Activated CD8-positive, alpha-beta memory T cell treated with anti-CD3 and anti-CD28 coated beads for 48 hours (primary cell): ENCODE data around the gene ITGAD.
A peak's percentile ranks its signal among the peaks of the same experiment; 100 is the strongest.

Source experiments
- DNase-seq, 3 experiments: peaks; one replicate each; pipeline ENCODE4 v3.0.0-alpha.2; 2020; ENCODE audit warnings: low read depth in 2 of 3, low spot score in 2 of 3

Gene ITGAD

DNA sequence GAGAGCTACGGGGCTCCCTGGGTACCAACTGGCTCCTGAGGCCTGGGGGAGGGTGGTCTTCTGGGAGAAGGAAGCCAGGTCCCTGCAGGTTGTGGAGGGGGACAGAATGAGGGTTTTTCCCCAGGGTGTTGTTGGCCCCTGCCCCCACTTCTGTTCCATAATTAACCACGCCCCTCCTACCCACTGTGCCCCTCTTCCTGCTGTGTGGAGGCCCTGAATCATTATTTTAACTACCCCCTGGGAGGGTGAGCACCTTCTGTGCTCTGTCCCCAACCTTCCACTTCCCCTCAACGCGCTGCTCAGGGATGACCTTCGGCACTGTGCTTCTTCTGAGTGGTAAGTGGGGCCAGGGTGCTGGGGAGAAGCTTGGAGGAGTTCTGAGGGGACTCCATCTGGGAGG lies at the start of gene ITGAD:
TSS of gene ITGAD (plus strand) at position 280 of the 400 bp plus-strand sequence. CDS start at position 306, 26 bp downstream.
- no peak for DNase-seq

DNA sequence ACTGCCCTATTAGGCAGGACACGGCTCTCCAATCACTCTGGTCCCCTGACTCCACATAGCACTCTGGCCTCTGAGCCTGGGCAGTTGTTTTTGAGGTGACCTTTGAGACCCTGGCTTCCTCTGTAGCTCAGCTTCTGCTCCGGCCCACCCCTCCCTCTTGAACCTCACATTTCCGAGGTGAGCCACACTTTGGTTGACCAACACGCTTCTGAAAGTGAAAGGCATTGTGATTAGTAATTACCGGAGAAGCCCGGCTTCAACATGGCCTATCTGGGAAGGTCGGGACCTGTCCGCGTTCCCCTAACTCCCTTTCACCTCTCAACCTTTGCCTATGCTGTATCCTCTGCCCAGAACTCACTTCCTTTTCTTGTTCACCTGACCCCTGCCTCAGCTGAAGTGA lies 48.4 kb upstream of the ITGAD start:
- no peak for DNase-seq

DNA sequence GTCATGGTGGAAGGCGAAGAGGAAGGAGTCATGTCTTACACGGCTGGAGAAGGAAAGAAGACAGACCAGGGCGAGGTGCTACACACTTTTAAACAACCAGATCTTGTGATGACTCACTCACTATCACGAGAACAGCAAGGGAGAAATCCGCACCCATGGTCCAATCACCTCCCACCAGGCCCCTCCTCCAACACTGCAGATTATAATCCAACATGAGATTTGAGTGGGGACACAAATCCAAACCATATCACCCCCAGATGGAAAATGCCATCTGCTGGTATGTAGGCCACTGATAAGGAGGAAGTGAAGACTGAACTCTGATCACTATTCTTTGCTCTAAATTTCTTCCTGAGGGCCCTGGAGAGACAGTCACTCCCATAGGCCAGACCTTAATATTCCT lies 45.7 kb upstream of the ITGAD start:
- DNase-seq, result no peak

DNA sequence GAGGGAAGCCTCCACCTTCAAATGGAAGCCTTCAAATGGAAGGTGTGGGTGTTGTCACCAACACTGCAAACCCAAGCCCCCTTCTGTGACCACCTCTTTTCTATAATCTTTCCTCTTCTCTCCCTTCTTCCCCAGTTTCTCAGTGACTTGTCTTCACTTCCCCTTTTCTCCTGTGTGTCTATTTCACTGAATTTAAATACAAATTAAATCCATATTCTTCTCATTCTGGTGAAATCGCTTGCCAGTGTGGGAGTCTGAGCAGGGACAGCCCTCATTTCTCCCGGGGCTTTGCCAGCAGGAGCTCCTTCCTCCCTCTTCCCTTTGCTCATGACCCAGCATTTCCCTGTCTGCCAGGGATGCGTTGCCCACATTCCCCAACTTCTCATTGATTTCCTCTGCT lies 44.6 kb upstream of the ITGAD start:
- no peak for DNase-seq

DNA sequence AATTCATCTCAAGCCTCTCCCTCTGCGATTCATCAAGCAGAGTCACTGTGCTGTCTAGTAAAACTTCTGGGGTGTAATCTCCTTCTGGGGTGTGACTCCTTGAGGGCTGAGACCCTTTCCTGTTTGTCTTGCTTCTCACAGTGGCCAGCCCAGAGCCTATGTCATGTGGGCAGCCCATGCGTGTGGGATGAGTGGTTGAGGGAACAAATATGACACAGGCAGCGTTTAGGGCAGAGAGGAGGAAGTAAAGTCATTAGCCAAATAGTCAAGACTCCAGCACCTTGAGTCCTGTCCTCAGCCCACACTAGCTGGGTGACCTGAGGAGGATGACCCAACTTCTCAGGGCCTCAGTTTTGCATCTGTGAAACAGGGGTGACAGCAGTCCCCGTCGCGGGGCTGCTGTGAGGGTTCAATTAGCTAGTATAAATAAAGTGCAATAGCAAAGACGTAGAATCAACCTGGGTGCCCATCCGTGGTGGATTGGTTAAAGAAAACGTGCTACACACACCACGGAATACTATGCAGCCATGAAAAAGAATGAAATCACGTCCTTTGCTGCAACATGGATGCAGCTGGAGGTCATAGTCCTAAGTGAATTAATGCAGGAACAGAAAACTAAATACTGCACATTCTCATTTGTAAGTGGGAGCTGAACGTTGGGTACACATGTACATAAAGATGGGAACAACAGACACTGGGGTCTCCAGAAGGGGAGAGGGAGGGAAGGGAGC lies 42.7 kb upstream of the ITGAD start:
- DNase-seq, result no peak

DNA sequence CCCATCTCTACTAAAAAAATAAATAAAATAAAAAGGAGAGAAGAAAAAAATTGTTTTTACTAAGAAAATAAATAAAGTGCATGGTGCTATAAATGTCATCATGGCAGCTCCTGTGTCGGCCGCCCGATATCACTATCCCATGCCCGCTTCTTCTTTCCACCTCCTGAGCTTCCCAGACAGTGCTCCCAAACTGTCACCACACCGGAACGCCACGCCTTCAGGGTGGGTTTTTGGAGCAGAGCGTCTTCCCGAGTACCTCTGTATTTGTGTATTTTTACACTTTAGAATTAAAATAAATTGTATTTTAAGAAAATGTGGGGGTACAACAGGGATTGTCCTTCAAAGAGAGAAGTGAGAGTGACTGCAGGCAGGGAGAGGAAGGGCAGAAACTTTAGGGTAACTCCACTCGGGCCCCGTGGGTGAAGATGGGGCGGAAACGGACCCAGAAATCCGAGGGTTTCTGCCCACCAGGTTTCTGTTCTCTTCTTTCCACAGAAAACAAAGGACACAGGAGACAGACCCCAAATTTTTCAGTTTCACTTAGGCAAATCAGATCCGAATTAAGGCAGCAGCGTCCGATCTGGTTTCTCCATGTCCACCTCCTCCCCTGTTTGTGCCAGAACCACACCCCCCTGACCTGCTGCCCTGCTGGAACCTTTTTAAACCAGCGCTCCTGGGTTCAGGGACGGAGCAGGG lies 41.7 kb upstream of the ITGAD start:
- DNase-seq, result no peak

DNA sequence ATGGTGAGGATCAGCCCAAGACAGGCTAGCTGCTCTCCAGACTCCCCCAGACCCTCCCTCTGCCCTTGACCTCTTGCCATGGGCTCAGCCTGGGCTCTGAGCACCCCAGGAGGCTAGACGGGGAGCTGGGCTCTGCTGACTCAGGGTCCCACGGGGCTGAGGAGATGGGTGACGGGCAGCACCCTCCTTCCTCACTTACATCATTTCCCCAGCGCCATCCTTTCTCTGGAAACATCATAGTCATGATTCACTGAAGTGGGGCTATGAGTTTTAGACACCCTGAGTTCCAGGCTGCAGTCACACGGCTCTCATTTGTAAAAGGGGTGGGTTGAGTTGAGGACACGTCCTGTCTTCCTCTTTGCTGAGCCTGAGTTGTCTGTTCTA lies 41.2 kb upstream of the ITGAD start:
- no peak for DNase-seq

DNA sequence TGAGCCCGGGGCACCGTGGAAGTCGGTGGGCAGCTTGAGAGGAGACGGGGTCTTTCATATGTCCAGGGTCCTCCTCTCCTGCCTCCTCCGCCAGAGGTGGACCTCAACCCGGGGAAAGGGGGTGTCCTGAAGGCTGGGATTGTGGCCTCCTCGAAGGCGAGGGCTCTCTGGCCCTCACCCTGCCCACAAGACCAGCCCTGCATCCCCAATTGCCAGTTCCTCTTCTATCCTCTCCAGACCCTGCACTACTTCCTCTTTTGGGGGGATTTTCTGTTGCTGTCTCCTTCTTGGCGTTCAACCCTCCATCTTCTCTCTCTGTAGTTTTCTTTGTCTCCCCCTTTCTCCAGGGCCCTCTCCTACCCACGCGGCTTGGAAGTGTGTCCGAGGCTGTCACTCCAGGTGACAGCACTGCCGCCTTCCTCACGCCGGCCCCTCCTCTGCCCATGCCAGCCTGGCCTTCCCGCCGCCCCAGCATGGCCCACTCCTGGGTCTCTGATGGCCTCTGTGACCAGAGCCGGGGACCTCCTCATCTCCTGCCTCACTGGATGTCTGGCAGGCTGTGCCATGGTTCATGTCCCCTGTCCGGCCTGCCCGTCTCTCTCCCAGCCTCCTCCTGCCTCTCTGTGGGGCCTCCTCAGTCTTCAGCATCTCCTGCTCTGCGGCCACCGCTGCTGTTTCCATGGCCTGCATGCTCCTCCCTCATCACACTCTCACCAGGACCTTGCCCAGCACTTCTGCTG lies 40.6 kb upstream of the ITGAD start:
- DNase-seq, result no peak

DNA sequence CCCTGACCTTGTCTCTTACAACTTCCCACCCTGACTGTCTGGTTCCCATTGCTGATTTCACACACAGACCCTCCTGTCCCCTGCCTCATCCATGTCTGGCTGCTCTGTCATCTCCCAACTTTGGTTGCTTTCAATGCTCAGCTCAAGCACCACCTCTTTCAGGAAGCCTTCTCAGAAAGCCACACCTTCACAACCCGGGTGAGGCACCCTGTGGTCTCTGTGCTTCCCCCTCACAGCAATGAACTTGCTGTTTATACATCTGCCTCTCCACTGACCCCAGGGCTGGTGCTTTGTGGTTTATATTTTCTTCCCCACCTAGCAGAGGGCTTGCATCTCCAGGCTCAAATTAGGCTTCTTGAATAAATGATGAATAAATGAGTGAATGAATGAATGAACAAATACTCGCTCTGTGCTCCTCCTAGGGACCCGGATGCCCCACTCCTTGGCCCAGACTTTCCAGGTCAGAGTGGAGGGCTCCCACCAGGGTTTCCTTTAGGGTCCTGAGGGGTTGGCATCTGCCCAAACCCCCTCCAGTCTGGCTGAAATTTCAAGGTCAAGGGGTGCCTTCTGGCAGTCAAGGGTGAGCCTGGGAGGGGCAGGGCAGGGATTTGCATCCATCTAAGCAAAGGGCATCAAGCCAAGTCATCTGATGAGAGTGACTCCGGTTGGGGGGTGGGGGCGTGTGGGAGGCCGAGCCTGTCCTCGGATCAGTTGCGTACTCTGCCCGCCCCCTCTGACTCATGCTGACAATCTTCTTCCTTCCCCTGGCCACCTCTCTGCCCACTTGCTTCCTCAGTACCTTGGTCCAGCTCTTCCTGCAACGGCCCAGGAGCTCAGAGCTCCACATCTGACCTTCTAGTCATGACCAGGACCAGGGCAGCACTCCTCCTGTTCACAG lies 38.5 kb upstream of the ITGAD start, which contains the start of gene ITGAX:
TSS of gene ITGAX (plus strand) at position 783 of the 898 bp plus-strand sequence. CDS start at position 862, 79 bp downstream.
- peak in 2 of 3 experiments; percentile 62 to 63 for DNase-seq

DNA sequence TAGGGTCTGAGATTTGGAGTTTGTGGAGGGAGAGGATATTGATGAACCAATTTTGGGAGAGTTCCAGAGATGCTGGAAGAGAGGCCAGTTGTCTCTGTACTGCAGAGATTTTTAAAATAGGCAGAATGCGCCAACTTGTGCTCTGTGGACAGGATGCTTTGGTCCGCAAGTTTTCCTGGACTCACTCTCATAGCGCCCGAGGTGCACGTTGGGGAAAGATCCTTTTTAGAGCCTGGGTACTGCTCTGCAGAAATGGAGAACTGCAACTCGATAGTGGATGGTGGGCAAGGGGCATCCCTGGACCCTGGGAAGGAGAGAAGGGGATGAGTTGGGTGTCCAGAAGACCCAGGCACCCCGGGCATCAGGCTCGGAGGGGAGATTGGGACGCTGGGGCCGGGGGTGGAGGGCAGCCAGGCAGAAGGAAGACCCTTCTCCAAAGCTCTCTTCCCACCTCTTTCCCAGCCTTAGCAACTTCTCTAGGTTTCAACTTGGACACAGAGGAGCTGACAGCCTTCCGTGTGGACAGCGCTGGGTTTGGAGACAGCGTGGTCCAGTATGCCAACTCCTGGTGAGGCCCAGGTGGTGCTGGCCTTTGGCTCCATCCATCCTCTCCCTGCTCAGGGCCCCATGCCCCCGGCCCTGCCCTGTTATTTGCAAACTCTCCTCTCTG lies 37.6 kb upstream of the ITGAD start:
- DNase-seq, result no peak

DNA sequence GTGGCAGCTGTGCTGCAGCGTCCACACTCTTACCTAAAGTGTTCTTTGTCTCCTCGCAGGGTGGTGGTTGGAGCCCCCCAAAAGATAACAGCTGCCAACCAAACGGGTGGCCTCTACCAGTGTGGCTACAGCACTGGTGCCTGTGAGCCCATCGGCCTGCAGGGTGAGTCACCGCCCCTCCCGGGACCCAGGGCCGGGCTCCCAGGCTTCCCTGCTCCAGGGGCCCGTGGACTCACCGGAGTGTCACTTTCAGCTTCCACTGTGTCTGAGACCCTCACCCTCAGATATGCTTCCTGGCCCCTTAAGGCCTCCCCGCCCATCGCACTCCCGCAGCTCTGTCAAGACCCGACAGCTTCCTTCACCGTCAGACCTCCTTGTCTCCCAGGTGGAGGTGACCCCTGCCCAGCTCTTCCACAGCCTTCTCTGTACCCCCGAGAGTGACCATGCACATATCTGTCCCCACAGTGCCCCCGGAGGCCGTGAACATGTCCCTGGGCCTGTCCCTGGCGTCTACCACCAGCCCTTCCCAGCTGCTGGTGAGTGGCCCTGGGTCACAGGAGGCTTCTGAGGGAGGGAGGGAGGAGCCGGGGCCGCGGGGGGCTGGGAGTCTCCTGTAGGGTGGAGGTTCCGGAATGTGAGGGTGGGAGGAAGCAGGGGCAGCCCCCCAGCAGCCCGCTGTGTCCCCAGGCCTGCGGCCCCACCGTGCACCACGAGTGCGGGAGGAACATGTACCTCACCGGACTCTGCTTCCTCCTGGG lies 36.4 kb upstream of the ITGAD start:
- no peak for DNase-seq

DNA sequence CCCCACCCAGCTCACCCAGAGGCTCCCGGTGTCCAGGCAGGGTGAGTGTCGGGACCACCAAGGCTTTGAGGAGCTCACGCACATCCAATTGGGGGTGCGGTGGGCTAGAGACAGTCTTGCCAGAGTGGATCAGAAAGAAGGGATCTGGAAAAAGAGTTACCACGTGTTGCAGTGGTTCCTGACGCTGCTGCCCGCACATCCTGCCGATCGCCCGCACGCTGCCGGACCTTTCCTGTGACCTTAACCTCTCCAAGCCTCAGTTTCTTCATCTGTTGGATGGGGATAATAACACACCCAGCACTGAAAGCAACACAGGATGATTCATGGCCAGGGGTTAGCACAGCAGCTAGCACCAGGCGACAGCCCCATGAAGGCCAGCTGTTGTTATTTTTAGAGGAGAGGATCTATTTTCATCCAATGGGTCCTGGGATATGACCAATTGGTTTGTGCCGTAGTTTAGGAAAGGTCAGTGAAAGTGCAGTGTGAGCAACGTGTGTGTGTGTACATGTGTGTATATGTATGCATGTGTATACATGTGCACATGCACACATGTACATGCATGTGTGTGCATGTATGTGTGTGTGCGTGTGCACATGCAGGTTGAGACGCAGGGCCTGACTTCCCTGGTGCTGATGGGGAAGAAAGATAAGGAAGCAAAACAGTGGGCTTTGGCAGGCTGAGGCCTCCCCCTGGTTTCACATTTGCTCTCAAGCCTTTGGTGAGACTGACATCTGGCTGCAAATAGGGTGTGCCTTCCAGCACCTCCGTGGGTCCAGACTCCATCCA lies 35.6 kb upstream of the ITGAD start:
- no peak for DNase-seq

DNA sequence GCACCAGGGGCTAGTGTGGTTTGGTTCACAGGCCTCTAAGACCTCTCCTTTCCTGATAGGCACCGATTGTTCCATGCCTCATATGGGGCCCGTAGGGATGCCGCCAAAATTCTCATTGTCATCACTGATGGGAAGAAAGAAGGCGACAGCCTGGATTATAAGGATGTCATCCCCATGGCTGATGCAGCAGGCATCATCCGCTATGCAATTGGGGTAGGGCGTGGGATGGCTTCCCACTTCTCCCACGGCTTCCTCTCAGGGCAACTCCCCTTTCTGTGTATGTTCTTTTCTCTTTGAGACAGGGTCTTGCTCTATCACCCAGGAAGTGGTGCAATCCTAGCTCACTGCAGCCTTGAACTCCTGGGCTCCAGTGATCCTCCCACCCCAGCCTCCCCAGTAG lies 32.9 kb upstream of the ITGAD start:
- DNase-seq, result no peak

DNA sequence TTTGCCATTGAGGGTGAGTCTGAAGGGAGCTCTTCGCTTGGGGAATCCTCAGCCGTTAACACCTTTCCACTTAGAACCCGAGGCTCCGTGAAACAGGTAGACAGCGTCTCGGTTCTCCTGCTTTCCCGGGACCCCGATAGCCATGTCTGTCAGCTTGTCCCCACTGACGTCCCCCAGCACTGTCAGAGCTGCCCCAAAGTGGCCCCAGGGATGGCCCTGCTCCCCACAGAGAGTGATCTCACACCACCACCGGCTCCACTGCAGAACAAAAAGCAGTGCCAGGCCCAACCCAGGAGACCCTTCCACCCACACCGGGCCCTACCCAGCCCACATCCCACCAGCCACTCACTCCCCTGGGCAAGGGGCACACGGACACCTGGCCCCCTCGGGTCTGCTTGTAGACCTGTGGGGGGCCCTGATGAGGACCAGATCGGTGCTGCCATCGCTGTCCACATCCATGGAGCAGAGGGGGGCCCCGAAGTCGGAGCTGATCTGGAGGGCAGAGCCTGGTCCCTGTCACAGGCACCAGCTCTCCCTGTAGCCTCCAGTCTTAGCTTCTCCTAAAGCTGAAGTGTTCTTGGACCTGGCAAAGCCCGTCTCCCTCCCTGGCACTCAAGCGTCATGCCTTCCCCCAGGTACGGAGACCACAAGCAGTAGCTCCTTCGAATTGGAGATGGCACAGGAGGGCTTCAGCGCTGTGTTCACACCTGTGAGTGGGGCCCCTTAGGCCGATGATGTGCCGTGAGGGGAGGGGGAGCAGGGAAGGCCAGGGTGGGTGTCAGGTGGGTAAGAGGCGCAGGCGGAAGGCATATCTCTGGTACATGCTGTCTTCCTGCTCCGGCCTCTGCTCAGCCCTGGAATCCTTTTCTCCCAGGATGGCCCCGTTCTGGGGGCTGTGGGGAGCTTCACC lies 31.7 kb upstream of the ITGAD start:
- no peak for DNase-seq

DNA sequence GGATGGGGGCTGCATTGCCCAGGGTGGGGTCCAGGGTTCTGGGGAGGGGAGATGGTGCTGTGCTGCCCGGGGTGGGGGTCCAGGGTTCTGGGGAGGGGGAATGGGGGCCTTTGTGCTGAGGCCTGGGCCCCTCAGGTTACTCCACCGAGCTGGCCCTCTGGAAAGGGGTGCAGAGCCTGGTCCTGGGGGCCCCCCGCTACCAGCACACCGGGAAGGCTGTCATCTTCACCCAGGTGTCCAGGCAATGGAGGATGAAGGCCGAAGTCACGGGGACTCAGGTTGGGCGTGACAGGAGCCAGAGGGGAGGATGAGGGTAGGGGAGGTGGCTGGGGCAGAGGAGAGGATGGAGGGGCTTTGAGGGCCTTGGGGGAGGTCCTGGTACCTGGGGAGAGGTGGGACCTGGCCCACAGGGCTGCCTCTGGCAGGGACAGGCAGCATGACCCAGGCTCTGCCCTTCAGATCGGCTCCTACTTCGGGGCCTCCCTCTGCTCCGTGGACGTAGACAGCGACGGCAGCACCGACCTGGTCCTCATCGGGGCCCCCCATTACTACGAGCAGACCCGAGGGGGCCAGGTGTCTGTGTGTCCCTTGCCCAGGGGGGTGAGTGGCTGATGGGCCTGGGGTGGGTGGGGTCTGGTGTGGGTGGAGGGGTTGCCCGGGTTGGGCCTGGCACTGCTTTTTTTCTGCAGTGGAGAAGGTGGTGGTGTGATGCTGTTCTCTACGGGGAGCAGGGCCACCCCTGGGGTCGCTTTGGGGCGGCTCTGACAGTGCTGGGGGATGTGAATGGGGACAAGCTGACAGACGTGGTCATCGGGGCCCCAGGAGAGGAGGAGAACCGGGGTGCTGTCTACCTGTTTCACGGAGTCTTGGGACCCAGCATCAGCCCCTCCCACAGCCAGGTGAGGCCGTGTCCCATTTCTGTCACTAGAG lies 30.4 kb upstream of the ITGAD start:
- no peak for DNase-seq

DNA sequence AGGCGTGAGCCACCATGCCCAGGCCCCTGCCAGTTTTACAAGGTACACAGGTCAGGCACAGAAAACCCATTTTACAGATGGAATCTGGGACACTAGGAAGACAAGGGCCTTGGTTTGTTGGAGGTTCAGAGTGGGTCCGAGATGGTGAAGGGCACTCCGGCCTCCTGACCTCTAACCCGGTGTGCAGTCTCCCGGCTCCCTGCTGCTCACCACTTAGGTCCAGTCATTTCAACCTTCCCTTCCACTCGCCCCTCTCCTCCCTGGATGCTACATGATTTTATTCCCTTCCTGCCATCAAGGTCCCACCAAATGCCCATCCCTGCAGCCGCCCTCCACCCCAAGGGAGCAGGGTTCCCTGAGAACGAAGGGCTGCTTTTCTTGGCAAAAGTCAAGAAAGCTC lies 29.4 kb upstream of the ITGAD start:
- DNase-seq, result no peak

DNA sequence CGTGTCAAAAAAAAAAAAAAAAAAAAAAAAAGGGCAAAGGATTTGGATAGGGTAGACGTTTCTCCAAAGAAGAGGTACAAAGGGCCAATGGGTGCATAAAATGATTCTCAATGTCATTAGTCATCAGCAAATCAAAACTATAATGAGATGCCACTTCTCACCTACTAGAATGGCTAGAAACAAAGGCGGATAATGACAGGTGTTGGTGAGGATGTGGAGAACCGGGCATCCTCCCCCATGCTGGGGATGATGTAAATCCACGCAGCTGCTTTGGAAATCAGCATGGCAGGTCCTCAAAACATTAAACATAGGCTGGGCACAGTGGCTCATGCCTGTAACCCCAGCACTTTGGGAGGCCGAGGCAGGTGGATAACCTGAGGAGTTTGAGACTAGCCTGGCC lies 28.7 kb upstream of the ITGAD start:
- DNase-seq, result no peak
